Stomach (tissue), 9 donors: Measurements from ENCODE around the gene PIM3. TPM values are rescaled to one million over a fixed set of nuclear protein-coding genes. Genes with fewer than 3 reads are reported as not detected.
A peak's percentile ranks its signal among the peaks of the same experiment; 100 is the strongest.

Experiments used
- DNase-seq, 2 donors: peaks; one replicate each; pipeline versions ENCODE4 v3.0.0 to v3.0.0-alpha.2; 2013 to 2019
- H3K27ac ChIP-seq, 5 donors: fragments of 200-600 bp in 4 of 5; sonication (generic) in 4 of 5; one replicate each; pipeline ENCODE4 v1.5.1; 2013 to 2019; ENCODE audit warnings: mild to moderate bottlenecking in 1 of 5, moderate library complexity in 1 of 5
- H3K27me3 ChIP-seq, 3 donors: fragments of 200-600 bp; sonication (generic); one replicate each; pipeline ENCODE4 v1.5.1; 2017 to 2019; ENCODE audit warnings: mixed run types in 1 of 3
- H3K36me3 ChIP-seq, 4 donors: fragments of 200-600 bp; sonication (generic); 1 replicate in 3 of 4; 2 replicates in 1 of 4; pipeline ENCODE4 v1.5.1; 2016 to 2019
- H3K4me1 ChIP-seq, 4 donors: fragments of 200-600 bp; sonication (generic); one replicate each; pipeline ENCODE4 v1.5.1; 2016 to 2019
- H3K4me3 ChIP-seq, 4 donors: fragments of 200-600 bp; sonication (generic) in 3 of 4; one replicate each; pipeline ENCODE4 v1.5.1; 2016 to 2019; ENCODE audit warnings: mild to moderate bottlenecking in 1 of 4
- H3K9me3 ChIP-seq, 4 donors: fragments of 200-600 bp; sonication (generic); one replicate each; pipeline ENCODE4 v1.5.1; 2016 to 2019
- CTCF ChIP-seq, 7 experiments: fragments of 450-650 bp in 4 of 7; fragments of 200-600 bp in 3 of 7; sonication (generic) in 3 of 7; IDR thresholded peaks; one replicate each; pipeline ENCODE4 v1.5.1; 2016 to 2019; ENCODE audit warnings: antibody characterized with exemption in 7 of 7, control low read depth in 2 of 7, mild to moderate bottlenecking in 1 of 7
- EP300 ChIP-seq: sonication (generic); formaldehyde crosslinking; IDR thresholded peaks from one replicate; pipeline ENCODE4 v1.6.1; 2017; ENCODE audit warnings: antibody characterized with exemption
- POLR2A ChIP-seq, 4 donors: fragments of 450-650 bp; IDR thresholded peaks; one replicate each; pipeline ENCODE4 v1.6.1; 2016; ENCODE audit warnings: antibody characterized with exemption in 4 of 4, control low read depth in 2 of 4, mild to moderate bottlenecking in 1 of 4, moderate library complexity in 1 of 4
- POLR2AphosphoS5 ChIP-seq, 3 donors: sonication (generic); formaldehyde crosslinking; IDR thresholded peaks; one replicate each; pipeline ENCODE4 v1.6.1; 2016; ENCODE audit warnings: antibody characterized with exemption in 3 of 3
- WGBS, 5 donors: extraction: QIAGEN DNeasy Blood & Tissue Kit in 3 of 5; methylation state at CpG; one replicate each; pipeline versions ENCODE4 v1.1.5 to v1.1.7; 2013 to 2018; 5-methylcytosine and 5-hydroxymethylcytosine counted together
- intact Hi-C: fragments of 100-400 bp; cut with DNase I; formaldehyde crosslinking; loops from one replicate; pipeline ENCODE4 v1.15.1; 2023; ENCODE audit warnings: low total_unique reads
- polyA plus RNA-seq, 3 donors: library from polyadenylated mRNA; stranded (reverse); fragments of 200-250 nt; gene quantifications; one replicate each; pipeline ENCODE4 v1.2.3, GENCODE V29; 2013
- total RNA-seq, 5 donors: library from RNA; depleted of rRNA; stranded (reverse); fragments of >200 nt; gene quantifications; one replicate each; pipeline versions ENCODE4 v1.1.0 to v1.2.3, GENCODE V29; 2014 to 2016
- donor health status: healthy with polysubstance abuse.
- donor health status: Bipolar disorder and iron deficiency.
- donor health status: healthy.

The PIM3 gene
- total and polyA plus RNA-seq, 8 donors = 51.9 to 802 (median 84.6) TPM

GRCh38 chr22:49928185-49928495 is 32.4 kb upstream of the PIM3 start:
- Histone ChIP-seq H3K4me3 (no peak overlapping the region), H3K36me3 (peaks cover 0 to 40% (median 36%) of the 10 kb centered on the region in 4 donors), H3K27ac (no peak overlapping the region), H3K4me1 (peaks cover 30 to 45% (median 37%) of the 10 kb centered on the region in 4 donors), H3K27me3 (peaks cover 0 to 11% (median 8%) of the 10 kb centered on the region in 3 donors), H3K9me3 (no peaks in the 10 kb centered on the region)
- no peak for DNase-seq
- intact Hi-C loops = loop anchor here (2.0 kb wide), 1 partner anchor 103 kb away; no protein-coding TSS in a partner anchor
- 85 to 92% (median 88%) methylated on average over 5 to 8 of the region's 8 CpGs for WGBS, 5 donors
- TF ChIP-seq CTCF (IDR thresholded peaks at IDR 0.05) (no peak), POLR2A (IDR thresholded peaks at IDR 0.05) (no peak), POLR2AphosphoS5 (IDR thresholded peaks at IDR 0.05) (no peak), EP300 (no peak)

- DNase-seq = no peak
- TF ChIP-seq CTCF (IDR thresholded peaks at IDR 0.05) (no peak), EP300 (no peak)
- intact Hi-C loops = loop anchor here (2.0 kb wide), 1 partner anchor 102 kb away; no protein-coding TSS in a partner anchor
These were observed 31.9 kb upstream of the PIM3 start for GRCh38 chr22:49928555-49929210.

GRCh38 chr22:49929211-49929979 is 31.2 kb upstream of the PIM3 start:
- Histone ChIP-seq H3K4me1 (peaks cover 43 to 58% (median 48%) of the 10 kb centered on the region in 4 donors), H3K27ac (peak overlapping the region in 1 of 5 donors; percentile 98), H3K4me3 (peak overlapping the region in 3 of 4 donors; percentile 20 to 30 (median 26)), H3K27me3 (peaks cover 0 to 11% (median 8%) of the 10 kb centered on the region in 3 donors), H3K36me3 (peaks cover 0 to 27% (median 24%) of the 10 kb centered on the region in 4 donors), H3K9me3 (no peaks in the 10 kb centered on the region)
- intact Hi-C loops = loop anchor here (2.0 kb wide), 1 partner anchor 101 kb away; no protein-coding TSS in a partner anchor
- 0 to 12% (median 5%) methylated on average over 7 to 74 of the region's 75 CpGs for WGBS, 5 donors
- TF ChIP-seq CTCF (IDR thresholded peaks at IDR 0.05) = peak in 3 of 7 experiments; percentile 86 to 99 (median 89)
- no peak for TF ChIP-seq POLR2AphosphoS5 (IDR thresholded peaks at IDR 0.05)
- peak; percentile 81 to 87 for DNase-seq

More at GRCh38 chr22:49928555-49929210, 31.9 kb upstream of the PIM3 start:
- Histone ChIP-seq H3K9me3 (no peaks in the 10 kb centered on the region), H3K27me3 (peaks cover 0 to 11% (median 8%) of the 10 kb centered on the region in 3 donors), H3K4me3 (peak overlapping the region in 2 of 4 donors; percentile 26 to 30), H3K4me1 (peaks cover 36 to 51% (median 41%) of the 10 kb centered on the region in 4 donors), H3K36me3 (peaks cover 0 to 34% (median 31%) of the 10 kb centered on the region in 4 donors), H3K27ac (no peak overlapping the region)
- 30 to 59% (median 36%) methylated on average over 17 to 38 of the region's 38 CpGs for WGBS, 5 donors

- 68 to 79% (median 71%) methylated on average over 16 to 21 of the region's 21 CpGs for WGBS, 5 donors
- peaks cover 0 to 11% (median 8%) of the 10 kb centered on the region in 3 donors for H3K27me3 ChIP-seq
- no peaks in the 10 kb centered on the region for H3K9me3 ChIP-seq
- H3K4me3 ChIP-seq = peak overlapping the region in 1 of 4 donors; percentile 26
- no peak for DNase-seq
- peaks cover 49 to 64% (median 55%) of the 10 kb centered on the region in 4 donors for H3K4me1 ChIP-seq
- H3K36me3 ChIP-seq = peaks cover 0 to 24% (median 18%) of the 10 kb centered on the region in 4 donors
- intact Hi-C loops = loop anchor here (2.0 kb wide), 1 partner anchor 101 kb away; no protein-coding TSS in a partner anchor
- TF ChIP-seq POLR2AphosphoS5 (IDR thresholded peaks at IDR 0.05) = no peak
- TF ChIP-seq POLR2A (IDR thresholded peaks at IDR 0.05) = no peak
- no peak for TF ChIP-seq CTCF (IDR thresholded peaks at IDR 0.05)
- no peak for TF ChIP-seq EP300
- H3K27ac ChIP-seq = peak overlapping the region in 2 of 5 donors; percentile 93 to 98
These were observed 30.5 kb upstream of the PIM3 start for GRCh38 chr22:49929994-49930575.
